Colonic mucosa (tissue), 4 donors: Measurements from ENCODE around the gene TNFRSF18. TPM values are rescaled to one million over a fixed set of nuclear protein-coding genes. Genes with fewer than 3 reads are reported as not detected.
A peak's percentile ranks its signal among the peaks of the same experiment; 100 is the strongest.

ENCODE experiments used
- DNase-seq: peaks from one replicate; pipeline ENCODE4 v3.0.0-alpha.2; 2020
- H3K27ac ChIP-seq: fragments of 200-600 bp; one replicate; pipeline ENCODE4 v1.8.0; 2021
- H3K27me3 ChIP-seq: fragments of 200-600 bp; one replicate; pipeline ENCODE4 v1.8.0; 2021
- H3K36me3 ChIP-seq: fragments of 200-600 bp; one replicate; pipeline ENCODE4 v1.8.0; 2021
- H3K4me1 ChIP-seq: fragments of 200-600 bp; one replicate; pipeline ENCODE4 v1.8.0; 2021; ENCODE audit warnings: mild to moderate bottlenecking
- H3K4me3 ChIP-seq: fragments of 200-600 bp; one replicate; pipeline ENCODE4 v1.8.0; 2021
- H3K9ac ChIP-seq, 2 donors: one replicate each; pipeline ENCODE4 v1.7.0; 2013; ENCODE audit warnings: control low read depth in 2 of 2, low read depth in 2 of 2, low read length in 2 of 2
- H3K9me3 ChIP-seq: fragments of 200-600 bp; one replicate; pipeline ENCODE4 v1.8.0; 2021
- CTCF ChIP-seq: fragments of 200-600 bp; IDR thresholded peaks from one replicate; pipeline ENCODE4 v1.8.0; 2022; ENCODE audit warnings: antibody characterized with exemption, mild to moderate bottlenecking
- intact Hi-C: fragments of 100-400 bp; cut with DNase I; formaldehyde crosslinking; loops from one replicate; pipeline ENCODE4 v1.14.1; 2022
- total RNA-seq, 2 donors: library from RNA; stranded (reverse); fragmentation: NEBNext Ultra II Directional in 1 of 2; extraction: Animal tissue kit (Norgen Biotek cat#: 25700) in 1 of 2; gene quantifications; one replicate each; pipeline ENCODE4 v1.2.1, GENCODE V29; 2021
- donor health status: healthy.
- donor health status: DM: no; HTN: no; CAD: no.
- donor health status: DM: no; HTN: no; CAD: no.

The TNFRSF18 gene
- 1 to 10 TPM in 1 of 2 donors, under 1 TPM in 1; 0.61 to 1.7 TPM for total RNA-seq

- Histone ChIP-seq H3K27ac (no peak within 1 kb of the TSS), H3K4me3 (peak within 1 kb of the TSS; percentile 3)
- intact Hi-C loops: no loop called here
Observed at GRCh38 chr1:1206376-1206965, at the start of gene TNFRSF18. TNFRSF18 (minus strand) TSS chr1:1206592; CDS start chr1:1206571, 21 bp downstream.

DNA sequence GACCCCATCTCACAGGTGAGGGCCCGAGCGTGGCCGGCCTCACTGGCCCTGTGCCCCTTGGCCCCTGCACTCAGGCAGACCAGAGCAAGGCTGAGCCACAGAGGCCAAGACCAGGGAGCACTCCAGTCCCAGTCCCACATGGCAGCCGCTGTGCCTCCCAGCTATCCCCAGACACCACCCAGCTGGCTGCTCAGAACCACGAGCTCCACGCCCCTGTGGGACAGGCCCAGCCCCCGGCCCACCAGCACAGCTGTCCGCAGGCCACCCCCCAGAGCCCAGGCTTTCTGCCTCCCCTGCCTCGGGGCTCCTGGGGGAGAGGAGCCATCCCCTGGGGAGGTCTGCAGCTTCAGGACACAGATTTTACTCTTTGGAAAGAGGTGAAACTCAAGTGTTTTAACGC, 49.2 kb upstream of the TNFRSF18 start:
- no peak overlapping the region for H3K27ac ChIP-seq
- DNase-seq: no peak
- intact Hi-C loops: no loop called here
- no peak for TF ChIP-seq CTCF
- H3K27me3 ChIP-seq: no peaks in the 10 kb centered on the region
- no peaks in the 10 kb centered on the region for H3K9me3 ChIP-seq
- no peak overlapping the region for H3K4me3 ChIP-seq
- no peaks in the 10 kb centered on the region for H3K36me3 ChIP-seq
- H3K9ac ChIP-seq: no peak overlapping the region
- H3K4me1 ChIP-seq: no peaks in the 10 kb centered on the region

More at GRCh38 chr1:1206376-1206965, at the start of gene TNFRSF18:
- no peaks in the 10 kb centered on the region for H3K9me3 ChIP-seq
- peaks cover 29% of the 10 kb centered on the region for H3K27me3 ChIP-seq
- peak within 1 kb of the TSS in 1 of 2 donors; percentile 69 for H3K9ac ChIP-seq
- no peaks in the 10 kb centered on the region for H3K36me3 ChIP-seq
- no peak for TF ChIP-seq CTCF
- peaks cover 4% of the 10 kb centered on the region for H3K4me1 ChIP-seq
- DNase-seq: no peak

GRCh38 chr1:1255078-1255477, 48.7 kb upstream of the TNFRSF18 start:
- TF ChIP-seq CTCF: no peak
- no peaks in the 10 kb centered on the region for H3K4me1 ChIP-seq
- no peaks in the 10 kb centered on the region for H3K36me3 ChIP-seq
- H3K4me3 ChIP-seq: no peak overlapping the region
- intact Hi-C loops: no loop called here
- no peaks in the 10 kb centered on the region for H3K27me3 ChIP-seq
- H3K9ac ChIP-seq: no peak overlapping the region
- H3K27ac ChIP-seq: no peak overlapping the region
- DNase-seq: no peak
- no peaks in the 10 kb centered on the region for H3K9me3 ChIP-seq

DNA sequence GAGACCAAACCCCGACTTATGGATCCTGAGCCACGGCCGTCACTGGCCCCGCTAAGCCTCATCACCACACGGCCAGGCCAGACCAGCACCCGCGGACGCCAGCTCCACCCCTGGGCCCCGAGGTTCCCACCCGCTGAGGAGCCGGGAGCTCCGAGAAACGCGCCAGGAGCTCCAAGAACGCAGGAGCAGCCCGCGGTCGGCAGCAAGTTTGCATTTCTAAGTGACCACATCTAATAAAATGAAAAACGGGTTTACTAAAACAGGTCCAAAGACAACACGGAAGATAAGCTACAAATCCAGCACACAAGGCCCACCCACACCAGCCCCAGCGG, 48.2 kb upstream of the TNFRSF18 start:
- intact Hi-C loops: loop anchor here (5.0 kb wide), 1 partner anchor 132 kb away; no protein-coding TSS in a partner anchor
- Histone ChIP-seq H3K27ac (no peak overlapping the region), H3K27me3 (no peaks in the 10 kb centered on the region), H3K4me3 (no peak overlapping the region), H3K4me1 (no peaks in the 10 kb centered on the region), H3K36me3 (no peaks in the 10 kb centered on the region), H3K9me3 (no peaks in the 10 kb centered on the region), H3K9ac (no peak overlapping the region)
- DNase-seq: no peak
- TF ChIP-seq CTCF: no peak

- TF ChIP-seq CTCF: no peak
- DNase-seq: no peak
- H3K36me3 ChIP-seq: no peaks in the 10 kb centered on the region
- H3K27ac ChIP-seq: no peak overlapping the region
- no peaks in the 10 kb centered on the region for H3K27me3 ChIP-seq
- H3K9me3 ChIP-seq: no peaks in the 10 kb centered on the region
- H3K9ac ChIP-seq: no peak overlapping the region
- no peaks in the 10 kb centered on the region for H3K4me1 ChIP-seq
- intact Hi-C loops: loop anchor here (5.0 kb wide), 1 partner anchor 132 kb away; no protein-coding TSS in a partner anchor
- H3K4me3 ChIP-seq: no peak overlapping the region
Observed at GRCh38 chr1:1253972-1254666, 47.7 kb upstream of the TNFRSF18 start.
